NCI-H774 (cell line): ENCODE results near the gene TAPBPL.
"Not testable (repeated sequence)": the region's sequence is repeated elsewhere in the genome, so short reads cannot be mapped to it uniquely, and the experiment has no call there.

Source experiments
- DNase-seq: peaks from one replicate; lab custom pipeline; 2025; lab: John Stamatoyannopoulos, UW

TAPBPL gene

GRCh38 chr12:6493497-6494257 lies 41.8 kb downstream of the TAPBPL start, which contains the start of gene NCAPD2:
NCAPD2 (plus strand) TSS chr12:6494102; CDS start chr12:6495099, 997 bp downstream.
- DNase-seq, result peak; percentile 98

- DNase-seq, result no peak
Observed at GRCh38 chr12:6494258-6494743, 42.5 kb downstream of the TAPBPL start.

GRCh38 chr12:6494968-6495367 lies 43.1 kb downstream of the TAPBPL start:
- no peak for DNase-seq

GRCh38 chr12:6497291-6497690 lies 45.4 kb downstream of the TAPBPL start:
- DNase-seq, result not testable (repeated sequence)

- no peak for DNase-seq
Observed at GRCh38 chr12:6500466-6500865, 48.6 kb downstream of the TAPBPL start.

GRCh38 chr12:6507102-6507998 lies 55.5 kb downstream of the TAPBPL start:
- DNase-seq, result no peak

- no peak for DNase-seq
Observed at GRCh38 chr12:6508087-6508486, 56.2 kb downstream of the TAPBPL start.
